B cell (primary cell): ENCODE results near the gene TNF. TPM values are rescaled to one million over a fixed set of nuclear protein-coding genes. Genes with fewer than 3 reads are reported as not detected.

Experiments used
- ATAC-seq: fragments of 200-7000 bp; cut with Tn5 transposase; one replicate; pipeline ENCODE4 v1.10.0; 2021; ENCODE audit warnings: low read depth, mild to moderate bottlenecking, moderate number of reproducible peaks, moderate library complexity
- CTCF ChIA-PET: fragments of 350-600 bp; sonication (Branson Sonifier 250); formaldehyde crosslinking; loops from one replicate; lab custom pipeline; 2021; ENCODE audit warnings: antibody characterized with exemption, inconsistent platforms; lab: Charles Lee
- POLR2A ChIA-PET: fragments of 350-600 bp; sonication (Branson Sonifier 250); formaldehyde crosslinking; loops from one replicate; lab custom pipeline; 2021; ENCODE audit warnings: antibody characterized with exemption; lab: Charles Lee
- DNase-seq: peaks from one replicate; pipeline ENCODE4 v3.0.0; 2013
- H2AFZ ChIP-seq: 2 replicates; pipeline ENCODE4 v1.6.1; 2012; ENCODE audit warnings: mild to moderate bottlenecking, low read depth, low read length; ENCODE audit not compliant: insufficient read depth, poor library complexity, severe bottlenecking
- H3K27ac ChIP-seq, 2 donors: 1 replicate in 1 of 2; 2 replicates in 1 of 2; pipeline ENCODE4 v1.5.1; 2012 to 2013; ENCODE audit warnings: low read length in 2 of 2, mild to moderate bottlenecking in 2 of 2, moderate library complexity in 1 of 2
- H3K27me3 ChIP-seq, 4 experiments: fragments of 200-600 bp in 1 of 4; sonication (generic) in 1 of 4; replicated peaks in 1 of 4; 1 replicate in 2 of 4; 2 replicates in 2 of 4; pipeline versions ENCODE4 v1.6.1 to v1.7.0; 2013 to 2016; ENCODE audit warnings: low read length in 3 of 4, mild to moderate bottlenecking in 2 of 4, mixed read lengths in 1 of 4, moderate library complexity in 1 of 4; ENCODE audit not compliant: insufficient read depth in 4 of 4, control insufficient read depth in 3 of 4; ENCODE audit errors: control extremely low read depth in 1 of 4
- H3K36me3 ChIP-seq, 2 experiments: replicated peaks in 1 of 2; 1 replicate in 1 of 2; 2 replicates in 1 of 2; pipeline versions ENCODE4 v1.6.1 to v1.7.1; 2013; ENCODE audit warnings: low read length in 1 of 2; ENCODE audit not compliant: insufficient read depth in 2 of 2, control insufficient read depth in 1 of 2; ENCODE audit errors: control extremely low read depth in 1 of 2, extremely low read depth in 1 of 2
- H3K4me1 ChIP-seq, 2 donors: fragments of 200-600 bp in 1 of 2; sonication (generic) in 1 of 2; 1 replicate in 1 of 2; 2 replicates in 1 of 2; pipeline versions ENCODE4 v1.5.1 to v1.6.1; 2013 to 2017; ENCODE audit warnings: low read length in 2 of 2; ENCODE audit not compliant: control insufficient read depth in 2 of 2, insufficient read depth in 2 of 2
- H3K4me2 ChIP-seq: replicated peaks from 2 replicates; pipeline ENCODE3; 2012; ENCODE audit warnings: mild to moderate bottlenecking, low read depth, low read length; ENCODE audit not compliant: poor library complexity, severe bottlenecking
- H3K4me3 ChIP-seq, 5 experiments: fragments of 200-600 bp in 1 of 5; sonication (generic) in 1 of 5; 1 replicate in 3 of 5; 2 replicates in 2 of 5; pipeline versions ENCODE4 v1.5.1 to v1.7.0; 2011 to 2016; ENCODE audit warnings: low read length in 4 of 5, mild to moderate bottlenecking in 4 of 5, low read depth in 2 of 5, control low read depth in 1 of 5, moderate library complexity in 1 of 5; ENCODE audit not compliant: insufficient read depth in 1 of 5; ENCODE audit errors: control extremely low read depth in 1 of 5, extremely low read depth in 1 of 5
- H3K79me2 ChIP-seq: fragments of 200-600 bp; sonication (generic); one replicate; pipeline ENCODE4 v1.6.0; 2016; ENCODE audit warnings: low read length; ENCODE audit not compliant: control insufficient read depth, insufficient read depth
- H3K9ac ChIP-seq: fragments of 200-600 bp; sonication (generic); 2 replicates; pipeline ENCODE4 v1.6.1; 2017; ENCODE audit warnings: mild to moderate bottlenecking, low read length, moderate library complexity
- H3K9me3 ChIP-seq, 3 donors: one replicate each; pipeline versions ENCODE4 v1.6.1 to v1.7.1; 2013; ENCODE audit warnings: low read length in 2 of 3; ENCODE audit not compliant: control insufficient read depth in 2 of 3, insufficient read depth in 1 of 3; ENCODE audit errors: control extremely low read depth in 1 of 3
- H4K20me1 ChIP-seq: 2 replicates; pipeline ENCODE4 v1.6.0; 2012; ENCODE audit warnings: mild to moderate bottlenecking, low read length; ENCODE audit not compliant: insufficient read depth, control insufficient read depth, poor library complexity, severe bottlenecking
- H3K27ac Mint-ChIP-seq: one replicate; pipeline ENCODE4 v1.8.0; 2021; ENCODE audit warnings: mixed read lengths
- H3K27me3 Mint-ChIP-seq: one replicate; pipeline ENCODE4 v1.8.0; 2021; ENCODE audit warnings: mixed read lengths
- H3K4me1 Mint-ChIP-seq: one replicate; pipeline ENCODE4 v1.8.0; 2021; ENCODE audit warnings: mixed read lengths
- H3K4me3 Mint-ChIP-seq: one replicate; pipeline ENCODE4 v1.8.0; 2021; ENCODE audit warnings: mixed read lengths
- H3K9me3 Mint-ChIP-seq: one replicate; pipeline ENCODE4 v1.8.0; 2022; ENCODE audit warnings: mixed read lengths; ENCODE audit not compliant: insufficient read depth
- CTCF ChIP-seq: fragments of 200-600 bp; IDR thresholded peaks from one replicate; pipeline ENCODE4 v1.8.0; 2022; ENCODE audit warnings: antibody characterized with exemption, mild to moderate bottlenecking
- EZH2 ChIP-seq: IDR thresholded peaks from 2 replicates; pipeline ENCODE4 v1.6.1; 2012; ENCODE audit warnings: borderline replicate concordance, low read depth, mild to moderate bottlenecking, moderate library complexity, low read length; ENCODE audit not compliant: insufficient read depth, poor library complexity, severe bottlenecking
- WGBS: methylation state at CpG from one replicate; pipeline ENCODE4 v1.1.5; 2013; ENCODE audit warnings: missing lambda C conversion rate; ENCODE audit not compliant: insufficient coverage; 5-methylcytosine and 5-hydroxymethylcytosine counted together
- intact Hi-C: fragments of 100-400 bp; cut with micrococcal nuclease; formaldehyde crosslinking; loops from one replicate; pipeline ENCODE4 v1.10.0; 2022
- polyA plus RNA-seq: library from polyadenylated mRNA; depleted of rRNA; stranded (reverse); fragments of >200 nt; gene quantifications from 2 replicates; pipeline ENCODE4 v1.2.3, GENCODE V29; 2012
- total RNA-seq, 2 donors: library from RNA; stranded (reverse); fragments of 120-200 nt in 1 of 2; gene quantifications; 1 replicate in 1 of 2; 2 replicates in 1 of 2; pipeline versions ENCODE4 v1.2.3 to v1.2.4, GENCODE V29; 2013 to 2022

The TNF gene
- total and polyA plus RNA-seq, 2 donors (not counting 1 experiment from before 2014, with no cell fraction given) = 21.9 to 22.2 TPM

GRCh38 chr6:31572041-31572911, 3.1 kb upstream of the TNF start, which contains the start of gene LTA:
LTA (plus strand) TSS chr6:31572289; CDS start chr6:31572743, 454 bp downstream.
- H3K4me2 ChIP-seq = peak within 1 kb of the TSS; percentile 88
- under 1% methylated on average over 19 of the region's 27 CpGs for WGBS
- ChIA-PET POLR2A (interaction anchor here (35.3 to 42.6 kb wide), 2 partner anchors 6 to 13 kb away, joined by 1450 read pairs; partner anchors contain the start of genes ATP6V1G2, LST1, LTA and LTB), CTCF (interaction anchor here (0.8 to 35.3 kb wide), 6 partner anchors 11 to 42 kb away, joined by 3 to 2241 read pairs (median 617); partner anchors contain the start of genes ATP6V1G2, LST1, LTA and LTB)
- H3K4me3 Mint-ChIP-seq = peak within 1 kb of the TSS; percentile 89
- no peaks in the 10 kb centered on the region for H3K27me3 ChIP-seq
- no peaks in the 10 kb centered on the region for H3K27me3 Mint-ChIP-seq
- H3K4me1 ChIP-seq = peaks cover 82 to 98% of the 10 kb centered on the region in 2 donors
- no peaks in the 10 kb centered on the region for H3K9me3 ChIP-seq
- H2AFZ ChIP-seq = peak within 1 kb of the TSS; percentile 85
- peak within 1 kb of the TSS; percentile 93 for H3K27ac Mint-ChIP-seq
- intact Hi-C loops = loop anchor here (1.0 kb wide), 2 partner anchors 9 to 12 kb away; no protein-coding TSS in a partner anchor
- peak; percentile 87 for DNase-seq
- H3K4me3 ChIP-seq = peak within 1 kb of the TSS; percentile 50 to 68 (median 60)
- H3K4me1 Mint-ChIP-seq = peaks cover 96% of the 10 kb centered on the region
- H3K79me2 ChIP-seq = peaks cover 95% of the 10 kb centered on the region
- peak within 1 kb of the TSS; percentile 74 for H3K9ac ChIP-seq
- peak within 1 kb of the TSS; percentile 80 to 89 for H3K27ac ChIP-seq
- peaks cover 10% of the 10 kb centered on the region for H4K20me1 ChIP-seq
- peak; percentile 37 for ATAC-seq
- H3K9me3 Mint-ChIP-seq = no peaks in the 10 kb centered on the region
- H3K36me3 ChIP-seq = peaks cover 2 to 10% of the 10 kb centered on the region in 2 experiments
- no peak for TF ChIP-seq CTCF
- no peak for TF ChIP-seq EZH2
